ENCODE measurements around the gene PTPN1.

The PTPN1 gene

GRCh38 chr20:50574108-50574507 lies 63.9 kb downstream of the PTPN1 start:
- H3K9ac ChIP-seq (ENCODE audit: low read length in 5 of 5) = no peak overlapping the region
- H3K36me3 ChIP-seq (ENCODE audit: control insufficient read depth in 5 of 5, insufficient read depth in 5 of 5, low read length in 5 of 5) = peaks cover 0 to 61% (median 53%) of the 10 kb centered on the region in 5 donors
- H3K9me3 ChIP-seq (ENCODE audit: control insufficient read depth in 5 of 5, low read length in 5 of 5) = no peaks in the 10 kb centered on the region
- no peak overlapping the region for H3K4me3 ChIP-seq (ENCODE audit: low read depth in 1 of 5, low read length in 5 of 5)
- peaks cover 2 to 21% (median 18%) of the 10 kb centered on the region in 5 donors for H3K4me1 ChIP-seq (ENCODE audit: control insufficient read depth in 5 of 5, insufficient read depth in 5 of 5, low read length in 5 of 5)
- no peaks in the 10 kb centered on the region for H3K27me3 ChIP-seq (ENCODE audit: control insufficient read depth in 5 of 5, insufficient read depth in 4 of 5, low read length in 5 of 5)
- H3K27ac ChIP-seq (ENCODE audit: low read depth, low read length) = peak overlapping the region; percentile 77

DNA sequence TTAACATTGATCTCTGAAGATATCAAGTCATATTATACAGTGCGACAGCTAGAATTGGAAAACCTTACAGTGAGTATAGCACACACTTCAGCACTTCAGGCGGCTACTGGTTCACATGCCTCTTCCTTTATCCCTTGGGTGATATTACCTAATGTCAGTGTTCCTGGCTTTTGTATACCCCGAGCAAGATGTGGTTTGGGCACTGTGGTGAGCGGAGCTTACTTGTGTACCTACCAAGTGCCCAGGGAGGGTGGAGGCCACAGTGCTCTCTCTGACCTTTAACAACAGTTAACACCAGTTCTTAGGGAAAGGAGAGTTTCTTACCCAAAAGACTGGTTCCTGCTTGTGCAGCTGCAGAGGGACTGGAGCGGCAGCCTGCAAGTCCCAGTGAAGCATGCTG lies 64.4 kb downstream of the PTPN1 start:
- H3K9ac ChIP-seq (ENCODE audit: low read length in 5 of 5) = no peak overlapping the region
- H3K9me3 ChIP-seq (ENCODE audit: control insufficient read depth in 5 of 5, low read length in 5 of 5) = no peaks in the 10 kb centered on the region
- H3K27ac ChIP-seq (ENCODE audit: low read depth, low read length) = no peak overlapping the region
- no peaks in the 10 kb centered on the region for H3K27me3 ChIP-seq (ENCODE audit: control insufficient read depth in 5 of 5, insufficient read depth in 4 of 5, low read length in 5 of 5)
- H3K4me3 ChIP-seq (ENCODE audit: low read depth in 1 of 5, low read length in 5 of 5) = no peak overlapping the region
- H3K4me1 ChIP-seq (ENCODE audit: control insufficient read depth in 5 of 5, insufficient read depth in 5 of 5, low read length in 5 of 5) = peaks cover 2 to 21% (median 18%) of the 10 kb centered on the region in 5 donors
- H3K36me3 ChIP-seq (ENCODE audit: control insufficient read depth in 5 of 5, insufficient read depth in 5 of 5, low read length in 5 of 5) = peaks cover 0 to 61% (median 53%) of the 10 kb centered on the region in 5 donors

DNA sequence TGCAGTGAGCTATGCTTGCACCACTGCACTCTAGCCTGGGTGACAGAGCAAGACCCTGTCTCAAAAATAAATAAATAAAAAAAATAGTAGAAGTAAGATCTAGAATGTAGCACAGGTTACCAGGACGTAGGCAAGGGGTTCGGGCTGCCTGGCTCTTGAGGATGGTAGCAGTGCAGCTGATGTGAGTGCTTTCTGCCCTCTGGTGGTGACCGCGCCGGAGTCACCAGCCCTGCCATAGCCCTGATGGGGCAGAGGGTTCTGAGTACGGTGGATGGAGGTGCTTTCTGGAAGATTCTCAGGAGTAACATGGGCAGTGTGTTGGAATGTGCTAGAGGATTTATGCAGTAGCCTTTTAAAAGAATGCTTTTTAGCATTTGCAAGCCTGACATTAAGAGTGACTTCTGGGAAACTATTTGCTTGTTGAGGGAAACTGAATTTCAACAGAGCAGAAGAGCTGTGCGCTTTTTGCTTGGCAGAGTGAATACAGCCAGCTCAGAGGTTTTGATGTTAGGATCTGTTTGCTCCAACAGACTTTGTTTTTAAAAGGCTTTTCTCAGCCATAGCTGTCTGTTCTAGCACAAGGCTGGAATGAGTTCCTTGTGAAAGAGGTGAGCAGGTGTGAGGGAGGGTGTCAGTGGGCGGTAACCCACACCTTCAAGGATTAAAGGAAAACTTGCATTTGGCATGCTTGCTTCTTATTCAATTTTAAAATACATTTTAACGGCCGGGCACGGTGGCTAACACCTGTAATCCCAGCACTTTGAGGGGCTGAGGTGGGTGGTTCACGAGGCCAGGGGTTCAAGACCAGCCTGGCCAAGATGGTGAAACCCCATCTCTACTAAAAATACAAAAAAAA lies 65.9 kb downstream of the PTPN1 start:
- Histone ChIP-seq H3K9me3 (ENCODE audit: control insufficient read depth in 5 of 5, low read length in 5 of 5) (no peaks in the 10 kb centered on the region), H3K27me3 (ENCODE audit: control insufficient read depth in 5 of 5, insufficient read depth in 4 of 5, low read length in 5 of 5) (no peaks in the 10 kb centered on the region), H3K27ac (ENCODE audit: low read depth, low read length) (no peak overlapping the region), H3K4me3 (ENCODE audit: low read depth in 1 of 5, low read length in 5 of 5) (no peak overlapping the region), H3K4me1 (ENCODE audit: control insufficient read depth in 5 of 5, insufficient read depth in 5 of 5, low read length in 5 of 5) (peaks cover 2 to 18% (median 15%) of the 10 kb centered on the region in 5 donors), H3K36me3 (ENCODE audit: control insufficient read depth in 5 of 5, insufficient read depth in 5 of 5, low read length in 5 of 5) (peaks cover 0 to 67% (median 62%) of the 10 kb centered on the region in 5 donors), H3K9ac (ENCODE audit: low read length in 5 of 5) (no peak overlapping the region)

- H3K4me3 ChIP-seq (ENCODE audit: low read depth in 1 of 5, low read length in 5 of 5) = no peak overlapping the region
- H3K36me3 ChIP-seq (ENCODE audit: control insufficient read depth in 5 of 5, insufficient read depth in 5 of 5, low read length in 5 of 5) = peaks cover 3 to 76% (median 74%) of the 10 kb centered on the region in 5 donors
- H3K27me3 ChIP-seq (ENCODE audit: control insufficient read depth in 5 of 5, insufficient read depth in 4 of 5, low read length in 5 of 5) = no peaks in the 10 kb centered on the region
- H3K9me3 ChIP-seq (ENCODE audit: control insufficient read depth in 5 of 5, low read length in 5 of 5) = no peaks in the 10 kb centered on the region
- no peak overlapping the region for H3K9ac ChIP-seq (ENCODE audit: low read length in 5 of 5)
- H3K4me1 ChIP-seq (ENCODE audit: control insufficient read depth in 5 of 5, insufficient read depth in 5 of 5, low read length in 5 of 5) = peaks cover 2 to 16% (median 13%) of the 10 kb centered on the region in 5 donors
- no peak overlapping the region for H3K27ac ChIP-seq (ENCODE audit: low read depth, low read length)
Observed at GRCh38 chr20:50577175-50578018, 67.2 kb downstream of the PTPN1 start.

- Histone ChIP-seq H3K9me3 (ENCODE audit: control insufficient read depth in 5 of 5, low read length in 5 of 5) (no peaks in the 10 kb centered on the region), H3K27ac (ENCODE audit: low read depth, low read length) (no peak overlapping the region), H3K4me3 (ENCODE audit: low read depth in 1 of 5, low read length in 5 of 5) (no peak overlapping the region), H3K4me1 (ENCODE audit: control insufficient read depth in 5 of 5, insufficient read depth in 5 of 5, low read length in 5 of 5) (peaks cover 2 to 8% (median 5%) of the 10 kb centered on the region in 5 donors), H3K36me3 (ENCODE audit: control insufficient read depth in 5 of 5, insufficient read depth in 5 of 5, low read length in 5 of 5) (peaks cover 3 to 83% (median 79%) of the 10 kb centered on the region in 5 donors), H3K9ac (ENCODE audit: low read length in 5 of 5) (no peak overlapping the region), H3K27me3 (ENCODE audit: control insufficient read depth in 5 of 5, insufficient read depth in 4 of 5, low read length in 5 of 5) (no peaks in the 10 kb centered on the region)
Observed at GRCh38 chr20:50578061-50578777, 68.0 kb downstream of the PTPN1 start.

- Histone ChIP-seq H3K4me1 (ENCODE audit: control insufficient read depth in 5 of 5, insufficient read depth in 5 of 5, low read length in 5 of 5) (peaks cover 0 to 3% (median 0%) of the 10 kb centered on the region in 5 donors), H3K36me3 (ENCODE audit: control insufficient read depth in 5 of 5, insufficient read depth in 5 of 5, low read length in 5 of 5) (peaks cover 3 to 88% (median 84%) of the 10 kb centered on the region in 5 donors), H3K27me3 (ENCODE audit: control insufficient read depth in 5 of 5, insufficient read depth in 4 of 5, low read length in 5 of 5) (no peaks in the 10 kb centered on the region), H3K4me3 (ENCODE audit: low read depth in 1 of 5, low read length in 5 of 5) (no peak overlapping the region), H3K9ac (ENCODE audit: low read length in 5 of 5) (no peak overlapping the region), H3K27ac (ENCODE audit: low read depth, low read length) (no peak overlapping the region), H3K9me3 (ENCODE audit: control insufficient read depth in 5 of 5, low read length in 5 of 5) (no peaks in the 10 kb centered on the region)
Observed at GRCh38 chr20:50578778-50579165, 68.6 kb downstream of the PTPN1 start.

- H3K36me3 ChIP-seq (ENCODE audit: control insufficient read depth in 5 of 5, insufficient read depth in 5 of 5, low read length in 5 of 5) = peaks cover 3 to 87% (median 83%) of the 10 kb centered on the region in 5 donors
- no peaks in the 10 kb centered on the region for H3K27me3 ChIP-seq (ENCODE audit: control insufficient read depth in 5 of 5, insufficient read depth in 4 of 5, low read length in 5 of 5)
- no peak overlapping the region for H3K27ac ChIP-seq (ENCODE audit: low read depth, low read length)
- H3K9me3 ChIP-seq (ENCODE audit: control insufficient read depth in 5 of 5, low read length in 5 of 5) = no peaks in the 10 kb centered on the region
- no peak overlapping the region for H3K4me3 ChIP-seq (ENCODE audit: low read depth in 1 of 5, low read length in 5 of 5)
- no peak overlapping the region for H3K9ac ChIP-seq (ENCODE audit: low read length in 5 of 5)
- no peaks in the 10 kb centered on the region for H3K4me1 ChIP-seq (ENCODE audit: control insufficient read depth in 5 of 5, insufficient read depth in 5 of 5, low read length in 5 of 5)
Observed at GRCh38 chr20:50579511-50579910, 69.3 kb downstream of the PTPN1 start.

GRCh38 chr20:50580016-50580747 lies 70.0 kb downstream of the PTPN1 start:
- Histone ChIP-seq H3K27ac (ENCODE audit: low read depth, low read length) (no peak overlapping the region), H3K9me3 (ENCODE audit: control insufficient read depth in 5 of 5, low read length in 5 of 5) (no peaks in the 10 kb centered on the region), H3K27me3 (ENCODE audit: control insufficient read depth in 5 of 5, insufficient read depth in 4 of 5, low read length in 5 of 5) (no peaks in the 10 kb centered on the region), H3K4me3 (ENCODE audit: low read depth in 1 of 5, low read length in 5 of 5) (no peak overlapping the region), H3K36me3 (ENCODE audit: control insufficient read depth in 5 of 5, insufficient read depth in 5 of 5, low read length in 5 of 5) (peaks cover 3 to 85% (median 81%) of the 10 kb centered on the region in 5 donors), H3K4me1 (ENCODE audit: control insufficient read depth in 5 of 5, insufficient read depth in 5 of 5, low read length in 5 of 5) (no peaks in the 10 kb centered on the region), H3K9ac (ENCODE audit: low read length in 5 of 5) (no peak overlapping the region)

GRCh38 chr20:50580842-50581544 lies 70.8 kb downstream of the PTPN1 start:
- Histone ChIP-seq H3K27me3 (ENCODE audit: control insufficient read depth in 5 of 5, insufficient read depth in 4 of 5, low read length in 5 of 5) (no peaks in the 10 kb centered on the region), H3K36me3 (ENCODE audit: control insufficient read depth in 5 of 5, insufficient read depth in 5 of 5, low read length in 5 of 5) (peaks cover 3 to 88% (median 85%) of the 10 kb centered on the region in 5 donors), H3K4me1 (ENCODE audit: control insufficient read depth in 5 of 5, insufficient read depth in 5 of 5, low read length in 5 of 5) (no peaks in the 10 kb centered on the region), H3K27ac (ENCODE audit: low read depth, low read length) (no peak overlapping the region), H3K9ac (ENCODE audit: low read length in 5 of 5) (no peak overlapping the region), H3K4me3 (ENCODE audit: low read depth in 1 of 5, low read length in 5 of 5) (no peak overlapping the region), H3K9me3 (ENCODE audit: control insufficient read depth in 5 of 5, low read length in 5 of 5) (no peaks in the 10 kb centered on the region)
